Heart left ventricle (tissue), 13 donors: ENCODE data around the gene SLC22A8.

ENCODE experiments used
- POLR2A ChIP-seq, 2 donors: fragments of 450-650 bp; IDR thresholded peaks; one replicate each; pipeline ENCODE4 v1.6.1; 2017; ENCODE audit warnings: antibody characterized with exemption in 2 of 2, mild to moderate bottlenecking in 2 of 2, moderate library complexity in 2 of 2
- TF ChIP-seq, protein P1 (sequence below), 12 donors: fragments of 200-600 bp; sonication (generic) in 4 of 12; IDR thresholded peaks; one replicate each; pipeline versions ENCODE4 v1.5.0 to v1.8.0; 2018 to 2022; ENCODE audit warnings: antibody characterized with exemption in 12 of 12, mild to moderate bottlenecking in 5 of 12
- donor health status: ischemic (EF 13 %, LVEDD 7.1; RV severe dilation, severe dysfunction).
- donor health status: DM: no; HTN: yes; CAD: no.
- donor health status: DM: no; HTN: no; CAD: no.
- donor health status: ischemic (EF 25% LVEDD 6.9; RV normal size, moderate dysfunction).
- donor health status: ischemic (EF 25% LVEDD 5.7; RV mildly dilated, moderate dysfunction).
- donor health status: ischemic (EF 35%, LVEDD 5.7; RV mildly dilated, moderate dysfunction).
- donor health status: nonischemic (EF 11% LVEDD 7.7; RV severe dilation, severe dysfunction).
- donor health status: DM: yes; HTN: yes; CAD: no.
- donor health status: PGD.
- donor health status: ischemic (EF 29% LVEDD 5.4; RV normal size, mild dysfunction).
- donor health status: nonischemic (EF 23%, LVEDD 6.1; RV moderate dilation, normal function).

DNA sequence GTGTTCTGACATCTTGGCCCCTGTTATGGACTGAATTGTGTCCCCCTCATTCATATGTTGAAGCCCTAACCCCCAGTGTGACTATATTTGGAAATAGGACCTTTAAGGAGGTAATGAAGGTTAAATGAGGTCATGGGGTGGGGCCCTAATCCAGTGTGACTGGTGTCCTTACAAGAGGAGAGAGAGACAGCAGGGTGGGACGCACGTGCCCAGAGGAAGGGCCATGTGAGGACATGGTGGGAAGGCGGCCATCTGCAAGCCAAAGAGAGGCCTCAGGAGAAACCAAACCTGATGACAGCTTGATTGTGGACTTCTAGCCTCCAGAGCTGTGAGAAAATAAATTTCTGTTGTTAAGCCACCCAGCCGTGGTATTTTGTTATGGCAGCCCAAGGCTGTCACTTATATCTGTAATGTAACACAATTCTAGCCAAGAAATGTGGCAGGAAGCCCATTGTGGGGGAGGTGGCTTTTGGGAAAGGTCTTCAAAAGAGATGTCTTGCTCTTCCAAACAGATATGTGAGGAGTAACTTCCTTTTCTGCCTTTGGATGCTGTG, 54.5 kb downstream of the SLC22A8 start:
- TF ChIP-seq, protein P1, sequence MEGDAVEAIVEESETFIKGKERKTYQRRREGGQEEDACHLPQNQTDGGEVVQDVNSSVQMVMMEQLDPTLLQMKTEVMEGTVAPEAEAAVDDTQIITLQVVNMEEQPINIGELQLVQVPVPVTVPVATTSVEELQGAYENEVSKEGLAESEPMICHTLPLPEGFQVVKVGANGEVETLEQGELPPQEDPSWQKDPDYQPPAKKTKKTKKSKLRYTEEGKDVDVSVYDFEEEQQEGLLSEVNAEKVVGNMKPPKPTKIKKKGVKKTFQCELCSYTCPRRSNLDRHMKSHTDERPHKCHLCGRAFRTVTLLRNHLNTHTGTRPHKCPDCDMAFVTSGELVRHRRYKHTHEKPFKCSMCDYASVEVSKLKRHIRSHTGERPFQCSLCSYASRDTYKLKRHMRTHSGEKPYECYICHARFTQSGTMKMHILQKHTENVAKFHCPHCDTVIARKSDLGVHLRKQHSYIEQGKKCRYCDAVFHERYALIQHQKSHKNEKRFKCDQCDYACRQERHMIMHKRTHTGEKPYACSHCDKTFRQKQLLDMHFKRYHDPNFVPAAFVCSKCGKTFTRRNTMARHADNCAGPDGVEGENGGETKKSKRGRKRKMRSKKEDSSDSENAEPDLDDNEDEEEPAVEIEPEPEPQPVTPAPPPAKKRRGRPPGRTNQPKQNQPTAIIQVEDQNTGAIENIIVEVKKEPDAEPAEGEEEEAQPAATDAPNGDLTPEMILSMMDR (IDR thresholded peaks at IDR 0.05), result no peak
- no peak for TF ChIP-seq POLR2A (IDR thresholded peaks at IDR 0.05)
